GM19099 (cell line): ENCODE measurements around the gene OR13C2.

Experiments used
- POLR2A ChIP-seq: IDR thresholded peaks from 3 replicates; pipeline ENCODE4 v1.6.1; 2011; ENCODE audit warnings: low read depth; ENCODE audit not compliant: insufficient read length; ENCODE audit errors: extremely low read depth

OR13C2 gene

GRCh38 chr9:104568868-104569267, 36.6 kb downstream of the OR13C2 start, which contains the start of gene OR13C8:
OR13C8 (plus strand) TSS chr9:104569168; CDS start chr9:104569168, 0 bp downstream.
- no peak for TF ChIP-seq POLR2A

GRCh38 chr9:104564358-104564757, 41.1 kb downstream of the OR13C2 start:
- no peak for TF ChIP-seq POLR2A

- TF ChIP-seq POLR2A: no peak
These were observed 48.4 kb downstream of the OR13C2 start for GRCh38 chr9:104556830-104557634.

GRCh38 chr9:104555521-104555920, 49.9 kb downstream of the OR13C2 start:
- no peak for TF ChIP-seq POLR2A
